NT2/D1 (cell line): ENCODE results near the gene ZCCHC4.

ENCODE experiments used
- DNase-seq: peaks from one replicate; pipeline ENCODE4 v3.0.0-alpha.2; 2011; ENCODE audit warnings: low read depth, low spot score
- H3K27me3 ChIP-seq: 2 replicates; pipeline ENCODE4 v1.6.0; 2011; ENCODE audit warnings: mild to moderate bottlenecking; ENCODE audit not compliant: insufficient read length, insufficient read depth
- H3K36me3 ChIP-seq: 2 replicates; pipeline ENCODE4 v1.6.1; 2011; ENCODE audit warnings: mild to moderate bottlenecking, low read length, mixed read lengths; ENCODE audit not compliant: insufficient read depth, insufficient read length
- H3K4me1 ChIP-seq: 2 replicates; pipeline ENCODE4 v1.5.1; 2011; ENCODE audit not compliant: insufficient read depth, insufficient read length
- H3K4me3 ChIP-seq: 2 replicates; pipeline ENCODE4 v1.5.1; 2011; ENCODE audit warnings: low read depth; ENCODE audit not compliant: insufficient read length
- H3K9ac ChIP-seq: 2 replicates; pipeline ENCODE4 v1.6.0; 2011; ENCODE audit warnings: low read depth; ENCODE audit not compliant: insufficient read length
- H3K9me3 ChIP-seq: 2 replicates; pipeline ENCODE4 v1.5.1; 2011; ENCODE audit warnings: mild to moderate bottlenecking, low read length; ENCODE audit not compliant: insufficient read depth
- SUZ12 ChIP-seq: IDR thresholded peaks from 2 replicates; pipeline ENCODE4 v1.6.1; 2011; ENCODE audit not compliant: insufficient read length, insufficient read depth; ENCODE audit errors: extremely low read depth
- YY1 ChIP-seq: IDR thresholded peaks from 2 replicates; pipeline ENCODE4 v1.6.1; 2011; ENCODE audit not compliant: insufficient read length, insufficient read depth
- ZNF274 ChIP-seq: IDR thresholded peaks from 2 replicates; pipeline ENCODE4 v1.6.1; 2011; ENCODE audit warnings: mild to moderate bottlenecking, low read depth, low read length

Gene ZCCHC4

DNA sequence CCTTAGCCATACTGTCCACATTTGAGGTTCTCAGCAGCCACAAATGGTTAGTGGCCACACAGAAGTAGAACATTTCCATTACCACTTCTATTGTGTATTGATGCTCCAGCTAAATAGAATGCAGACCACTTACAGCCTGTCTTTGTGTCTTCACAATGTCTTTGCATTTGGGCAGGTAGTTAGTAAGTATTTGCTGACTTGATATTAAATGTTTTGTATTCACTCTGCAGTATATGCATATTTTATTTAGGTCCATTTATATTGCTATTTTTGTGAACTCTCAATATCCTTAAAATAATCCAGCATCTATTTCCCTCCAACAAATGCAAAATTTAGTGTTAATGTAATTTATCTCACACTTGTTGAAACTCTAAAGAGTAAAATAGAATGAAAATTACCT is 91.1 kb downstream of the ZCCHC4 start:
- H3K36me3 ChIP-seq, result peaks cover 88% of the 10 kb centered on the region
- DNase-seq, result no peak
- H3K27me3 ChIP-seq, result no peaks in the 10 kb centered on the region
- no peaks in the 10 kb centered on the region for H3K9me3 ChIP-seq
- H3K4me3 ChIP-seq, result no peak overlapping the region
- no peaks in the 10 kb centered on the region for H3K4me1 ChIP-seq
- TF ChIP-seq YY1 (no peak), ZNF274 (no peak), SUZ12 (no peak)
- no peak overlapping the region for H3K9ac ChIP-seq

DNA sequence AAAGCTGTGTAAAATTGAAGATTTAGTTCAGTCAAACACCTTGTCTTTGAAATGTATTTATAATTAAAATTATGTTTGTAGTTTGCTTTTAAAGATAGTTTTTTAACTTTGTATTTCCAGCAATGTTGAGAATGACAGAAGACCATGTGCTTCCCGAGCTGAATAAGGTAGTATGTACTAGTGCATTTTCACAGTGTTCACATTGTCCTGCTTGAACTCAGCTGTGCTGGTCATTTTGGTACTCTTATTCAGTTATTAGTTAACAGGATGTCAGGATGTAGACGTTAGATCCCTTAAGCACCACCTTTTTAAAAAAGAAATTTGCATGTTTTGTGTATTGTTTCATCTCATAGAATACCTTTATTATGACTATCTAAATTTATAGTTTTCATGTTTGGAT is 92.9 kb downstream of the ZCCHC4 start:
- Histone ChIP-seq H3K4me1 (no peaks in the 10 kb centered on the region), H3K9ac (no peak overlapping the region), H3K4me3 (no peak overlapping the region), H3K9me3 (no peaks in the 10 kb centered on the region), H3K36me3 (peaks cover 91% of the 10 kb centered on the region), H3K27me3 (no peaks in the 10 kb centered on the region)
- DNase-seq, result no peak
- TF ChIP-seq ZNF274 (no peak), YY1 (no peak), SUZ12 (no peak)

DNA sequence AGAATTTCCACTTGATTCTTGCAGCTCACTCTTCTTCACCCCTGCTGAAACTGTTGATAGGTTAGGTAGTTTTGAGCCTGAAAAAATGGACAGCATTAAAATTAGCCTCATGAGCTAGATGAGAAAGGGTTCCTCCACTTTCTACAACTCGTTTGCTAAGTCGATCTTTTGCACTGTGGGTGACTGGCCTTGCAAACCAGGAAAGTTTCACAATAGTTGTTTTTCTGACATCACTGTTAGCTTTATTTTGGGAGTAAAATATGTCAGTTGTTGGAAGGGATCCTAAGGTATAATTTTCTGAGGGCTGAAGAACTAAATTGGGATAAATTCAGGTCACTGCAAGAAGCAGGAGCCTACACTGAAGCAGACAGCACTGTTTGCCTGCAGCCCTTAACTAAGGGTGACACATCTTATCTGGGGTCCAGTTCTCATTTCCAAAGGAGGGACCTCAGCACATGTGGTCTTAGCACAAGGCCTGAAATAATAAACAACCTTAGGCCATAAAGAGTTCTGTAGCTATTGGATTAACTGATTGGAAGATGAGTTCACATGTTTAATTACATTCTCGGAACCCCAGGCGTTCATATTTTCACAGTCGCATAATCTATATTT is 93.6 kb downstream of the ZCCHC4 start:
- Histone ChIP-seq H3K9ac (no peak overlapping the region), H3K4me1 (no peaks in the 10 kb centered on the region), H3K4me3 (no peak overlapping the region), H3K27me3 (no peaks in the 10 kb centered on the region), H3K36me3 (peaks cover 95% of the 10 kb centered on the region), H3K9me3 (no peaks in the 10 kb centered on the region)
- DNase-seq, result no peak
- no peak for TF ChIP-seq ZNF274
- no peak for TF ChIP-seq YY1
- no peak for TF ChIP-seq SUZ12

GRCh38 chr4:25410820-25411529 is 98.4 kb downstream of the ZCCHC4 start:
- DNase-seq, result no peak
- H3K27me3 ChIP-seq, result no peaks in the 10 kb centered on the region
- TF ChIP-seq SUZ12, result no peak
- TF ChIP-seq YY1, result no peak
- TF ChIP-seq ZNF274, result no peak
- no peak overlapping the region for H3K4me3 ChIP-seq
- no peaks in the 10 kb centered on the region for H3K4me1 ChIP-seq
- peaks cover 86% of the 10 kb centered on the region for H3K36me3 ChIP-seq
- no peaks in the 10 kb centered on the region for H3K9me3 ChIP-seq
- H3K9ac ChIP-seq, result no peak overlapping the region

- Histone ChIP-seq H3K36me3 (peaks cover 86% of the 10 kb centered on the region), H3K4me3 (no peak overlapping the region), H3K9me3 (no peaks in the 10 kb centered on the region), H3K4me1 (no peaks in the 10 kb centered on the region), H3K27me3 (no peaks in the 10 kb centered on the region), H3K9ac (no peak overlapping the region)
- TF ChIP-seq YY1, result no peak
- TF ChIP-seq ZNF274, result no peak
- no peak for TF ChIP-seq SUZ12
- DNase-seq, result no peak
Observed at GRCh38 chr4:25413261-25413660, 100.7 kb downstream of the ZCCHC4 start.

DNA sequence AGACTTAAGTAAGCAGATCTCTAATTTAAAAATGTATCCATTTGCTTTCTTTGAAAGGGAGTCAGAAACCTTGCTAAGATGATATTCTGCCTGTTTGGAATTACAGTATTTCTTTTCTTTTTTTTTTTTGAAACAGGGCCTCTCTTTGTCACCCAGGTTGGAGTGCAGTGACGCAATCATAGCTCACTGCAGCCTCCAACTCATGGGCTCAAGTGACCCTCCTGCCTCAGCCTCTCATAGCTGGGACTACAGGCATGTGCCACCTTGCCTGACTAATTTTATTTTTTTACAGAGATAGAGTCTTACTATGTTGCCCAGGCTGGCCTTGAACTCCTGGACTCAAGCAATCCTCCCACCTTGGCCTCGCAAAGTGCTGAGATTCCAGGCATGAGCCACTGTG is 104.4 kb downstream of the ZCCHC4 start:
- TF ChIP-seq ZNF274 (no peak), SUZ12 (no peak), YY1 (no peak)
- Histone ChIP-seq H3K4me3 (no peak overlapping the region), H3K4me1 (no peaks in the 10 kb centered on the region), H3K9ac (no peak overlapping the region), H3K9me3 (no peaks in the 10 kb centered on the region), H3K27me3 (no peaks in the 10 kb centered on the region), H3K36me3 (peaks cover 64% of the 10 kb centered on the region)
- no peak for DNase-seq
